HFFc6 (cell line): ENCODE results near the gene CCNG2. TPM values are rescaled to one million over a fixed set of nuclear protein-coding genes. Genes with fewer than 3 reads are reported as not detected.

Experiments
- DNase-seq: peaks from one replicate; pipeline ENCODE4 v3.0.0-alpha.2; 2018
- H3K27ac Mint-ChIP-seq: 2 replicates; pipeline ENCODE4 v1.8.0; 2020; ENCODE audit warnings: mild to moderate bottlenecking, mixed read lengths
- H3K27me3 Mint-ChIP-seq: 2 replicates; pipeline ENCODE4 v1.8.0; 2021; ENCODE audit warnings: mild to moderate bottlenecking, moderate library complexity, mixed read lengths; ENCODE audit not compliant: insufficient read depth
- H3K36me3 Mint-ChIP-seq: 2 replicates; pipeline ENCODE4 v1.8.0; 2021; ENCODE audit warnings: low read depth, mixed read lengths
- H3K4me1 Mint-ChIP-seq: 2 replicates; pipeline ENCODE4 v1.8.0; 2020; ENCODE audit warnings: low read depth, mixed read lengths
- H3K4me3 Mint-ChIP-seq: 2 replicates; pipeline ENCODE4 v1.8.0; 2020; ENCODE audit warnings: mild to moderate bottlenecking, moderate library complexity, mixed read lengths
- H3K9me3 Mint-ChIP-seq: 2 replicates; pipeline ENCODE4 v1.8.0; 2020; ENCODE audit warnings: mild to moderate bottlenecking, mixed read lengths
- total RNA-seq, 6 experiments: library from RNA; stranded (reverse); fragmentation: NEBNext Ultra II Directional; extraction: Animal tissue kit (Norgen Biotek cat#: 25700); gene quantifications; 2 replicates in 1 of 6; 3 replicates in 5 of 6; pipeline ENCODE4 v1.2.3, GENCODE V29; 2021
- TF ChIP-seq, protein P1 (sequence below): fragments of 200-600 bp; sonication (generic); IDR thresholded peaks from 2 replicates; pipeline ENCODE4 v1.5.0; 2021; ENCODE audit warnings: antibody characterized with exemption, mild to moderate bottlenecking

Gene CCNG2
- total RNA-seq, 6 experiments from 2014 or later = 17.1 to 20.4 (median 19.2) TPM

DNA sequence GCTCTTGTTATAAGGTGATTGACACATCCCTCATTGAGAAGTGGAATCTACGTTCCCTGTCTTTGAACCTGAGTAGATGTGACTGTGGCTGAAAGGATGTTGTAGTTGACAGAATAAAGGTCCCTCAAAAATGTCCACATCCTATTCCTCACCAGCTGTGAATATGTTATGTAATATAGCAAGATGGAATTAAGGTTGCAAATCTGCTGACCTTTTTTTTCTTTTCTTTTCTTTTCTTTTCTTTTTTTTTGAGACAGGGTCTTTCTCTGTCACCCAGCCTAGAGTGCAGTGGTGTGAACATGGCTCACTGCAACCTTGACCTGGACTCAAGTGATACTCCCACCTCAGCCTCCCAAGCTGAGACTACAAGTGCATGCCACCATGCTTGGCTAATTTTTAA is 7.2 kb upstream of the CCNG2 start:
- Mint-ChIP-seq H3K4me1 (peaks cover 34% of the 10 kb centered on the region), H3K36me3 (no peaks in the 10 kb centered on the region), H3K27ac (no peak overlapping the region), H3K27me3 (no peaks in the 10 kb centered on the region; the same call in 1 of the 2 replicates), H3K9me3 (no peaks in the 10 kb centered on the region), H3K4me3 (no peak overlapping the region)
- TF ChIP-seq, protein P1, sequence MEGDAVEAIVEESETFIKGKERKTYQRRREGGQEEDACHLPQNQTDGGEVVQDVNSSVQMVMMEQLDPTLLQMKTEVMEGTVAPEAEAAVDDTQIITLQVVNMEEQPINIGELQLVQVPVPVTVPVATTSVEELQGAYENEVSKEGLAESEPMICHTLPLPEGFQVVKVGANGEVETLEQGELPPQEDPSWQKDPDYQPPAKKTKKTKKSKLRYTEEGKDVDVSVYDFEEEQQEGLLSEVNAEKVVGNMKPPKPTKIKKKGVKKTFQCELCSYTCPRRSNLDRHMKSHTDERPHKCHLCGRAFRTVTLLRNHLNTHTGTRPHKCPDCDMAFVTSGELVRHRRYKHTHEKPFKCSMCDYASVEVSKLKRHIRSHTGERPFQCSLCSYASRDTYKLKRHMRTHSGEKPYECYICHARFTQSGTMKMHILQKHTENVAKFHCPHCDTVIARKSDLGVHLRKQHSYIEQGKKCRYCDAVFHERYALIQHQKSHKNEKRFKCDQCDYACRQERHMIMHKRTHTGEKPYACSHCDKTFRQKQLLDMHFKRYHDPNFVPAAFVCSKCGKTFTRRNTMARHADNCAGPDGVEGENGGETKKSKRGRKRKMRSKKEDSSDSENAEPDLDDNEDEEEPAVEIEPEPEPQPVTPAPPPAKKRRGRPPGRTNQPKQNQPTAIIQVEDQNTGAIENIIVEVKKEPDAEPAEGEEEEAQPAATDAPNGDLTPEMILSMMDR = no peak
- DNase-seq = no peak

DNA sequence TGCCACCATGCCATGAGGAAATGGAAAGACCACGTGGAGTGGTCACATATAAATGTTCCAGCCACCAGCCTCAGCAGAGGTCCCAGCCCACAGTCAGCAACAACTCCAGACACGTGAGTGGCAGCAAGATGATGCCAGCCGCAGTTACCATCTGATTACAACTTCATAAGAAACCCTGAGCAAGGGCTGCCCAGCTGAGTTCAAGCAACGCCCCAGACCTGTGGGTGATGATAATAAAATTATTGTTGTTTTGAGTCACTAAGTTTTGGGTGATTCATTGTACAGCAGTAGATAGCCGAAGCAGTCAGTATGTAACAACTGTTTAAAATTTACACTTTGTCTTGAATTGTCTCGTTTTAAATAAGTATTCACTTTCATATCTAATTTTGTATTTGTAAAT is 5.8 kb upstream of the CCNG2 start:
- Mint-ChIP-seq H3K4me3 (no peak overlapping the region), H3K4me1 (peaks cover 31% of the 10 kb centered on the region), H3K27me3 (peaks cover 3% of the 10 kb centered on the region), H3K9me3 (no peaks in the 10 kb centered on the region), H3K27ac (no peak overlapping the region), H3K36me3 (no peaks in the 10 kb centered on the region)
- TF ChIP-seq, protein P1 = no peak
- DNase-seq = peak; percentile 18

DNA sequence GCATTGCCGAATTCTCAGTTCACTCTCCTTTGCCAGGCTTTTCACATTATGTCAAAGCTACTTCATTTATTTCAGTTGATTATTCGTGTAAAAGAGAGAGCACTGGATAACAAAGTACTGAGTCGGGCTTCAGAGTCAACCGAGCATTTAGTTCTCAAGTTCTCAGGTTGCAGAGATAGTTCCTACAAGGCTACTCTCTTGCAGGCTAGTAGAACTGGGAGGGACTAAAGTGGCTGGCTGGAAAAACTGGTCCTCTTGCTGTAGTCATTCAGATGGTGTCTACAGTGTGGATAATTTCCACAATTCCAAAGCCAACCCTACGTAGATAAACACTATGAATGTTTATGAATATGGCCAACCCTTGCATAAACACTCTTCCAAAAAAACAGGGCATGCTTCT is 4.6 kb upstream of the CCNG2 start:
- Mint-ChIP-seq H3K4me1 (peaks cover 23% of the 10 kb centered on the region), H3K9me3 (no peaks in the 10 kb centered on the region), H3K36me3 (no peaks in the 10 kb centered on the region), H3K27ac (no peak overlapping the region), H3K27me3 (peaks cover 3% of the 10 kb centered on the region), H3K4me3 (no peak overlapping the region)
- TF ChIP-seq, protein P1 = no peak
- peak; percentile 35 for DNase-seq

DNA sequence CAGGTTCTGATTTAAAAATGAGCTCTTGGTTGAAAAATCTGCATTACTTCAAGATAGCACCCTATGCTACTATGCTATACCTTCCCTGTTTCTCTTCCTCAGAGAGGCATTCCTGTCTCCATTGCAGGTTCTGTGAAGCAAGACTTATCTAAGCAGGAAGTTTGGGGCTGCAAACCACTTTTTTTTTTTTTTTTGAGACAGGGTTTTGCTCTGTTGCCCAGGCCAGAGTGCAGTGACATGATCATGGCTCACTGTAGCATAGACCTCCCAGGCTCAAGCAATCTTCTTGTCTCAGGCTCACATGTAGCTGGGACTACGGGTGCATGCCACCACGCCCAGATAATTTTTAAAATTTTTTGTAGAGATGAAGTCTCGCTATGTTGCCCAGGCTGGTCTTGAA is 4.0 kb upstream of the CCNG2 start:
- DNase-seq = no peak
- TF ChIP-seq, protein P1 = no peak
- Mint-ChIP-seq H3K36me3 (no peaks in the 10 kb centered on the region), H3K4me1 (peaks cover 18% of the 10 kb centered on the region), H3K4me3 (no peak overlapping the region), H3K27ac (no peak overlapping the region), H3K9me3 (no peaks in the 10 kb centered on the region), H3K27me3 (peaks cover 3% of the 10 kb centered on the region)

DNA sequence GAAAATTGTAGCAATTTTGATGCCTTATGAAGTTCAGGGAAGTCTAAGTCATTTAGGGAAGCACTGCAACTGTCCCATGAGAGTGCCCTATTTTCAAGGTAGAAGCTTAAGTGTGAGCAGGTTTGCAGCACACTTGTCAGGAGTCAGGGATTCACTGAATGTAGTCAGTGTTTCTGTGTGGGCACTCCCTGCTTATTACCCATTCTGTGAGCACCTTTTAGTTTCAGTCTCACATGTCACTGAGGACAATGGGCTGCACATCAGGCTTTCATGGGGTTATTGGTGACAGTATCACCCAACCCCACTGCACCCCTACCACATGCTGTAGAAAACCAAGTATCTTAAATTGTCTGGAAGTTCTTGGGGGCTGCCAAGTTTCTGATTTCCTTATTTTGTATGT is 2.9 kb upstream of the CCNG2 start:
- peaks cover 28% of the 10 kb centered on the region for H3K4me1 Mint-ChIP-seq
- no peaks in the 10 kb centered on the region for H3K36me3 Mint-ChIP-seq
- peaks cover 3% of the 10 kb centered on the region for H3K27me3 Mint-ChIP-seq
- H3K9me3 Mint-ChIP-seq = no peaks in the 10 kb centered on the region
- TF ChIP-seq, protein P1 = no peak
- DNase-seq = no peak
- no peak overlapping the region for H3K27ac Mint-ChIP-seq
- H3K4me3 Mint-ChIP-seq = no peak overlapping the region
